GM20000 (cell line): ENCODE data around the gene SLC2A1.

ENCODE experiments used
- DNase-seq: peaks from one replicate; pipeline ENCODE4 v3.0.0; 2012; ENCODE audit warnings: low spot score
- CTCF ChIP-seq: IDR thresholded peaks from 2 replicates; pipeline ENCODE4 v1.5.1; 2012; ENCODE audit warnings: mild to moderate bottlenecking, control low read depth; ENCODE audit errors: extremely low read depth, missing control alignments

Gene SLC2A1

GRCh38 chr1:42944246-42944928, 14.3 kb downstream of the SLC2A1 start:
- no peak for DNase-seq
- TF ChIP-seq CTCF = no peak

DNA sequence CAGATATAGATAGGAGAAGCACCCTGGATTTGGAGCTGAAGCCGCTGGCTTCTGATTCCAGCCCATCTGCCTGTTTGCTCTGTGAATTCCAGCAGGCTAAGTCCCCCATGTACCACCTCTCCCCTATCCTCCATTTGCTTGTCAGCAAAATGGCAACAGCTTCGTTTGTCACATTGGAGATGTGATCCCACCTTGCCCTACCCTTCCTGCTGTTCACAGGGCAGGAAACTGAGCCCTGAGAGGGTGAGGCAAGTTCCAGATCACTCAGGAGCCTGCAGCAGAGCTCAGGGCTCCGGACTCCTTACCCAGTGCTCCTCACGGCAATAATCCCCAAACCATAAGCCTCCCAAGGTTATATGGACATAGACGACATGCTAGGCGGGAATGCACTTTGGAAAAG, 14.9 kb downstream of the SLC2A1 start:
- no peak for TF ChIP-seq CTCF

DNA sequence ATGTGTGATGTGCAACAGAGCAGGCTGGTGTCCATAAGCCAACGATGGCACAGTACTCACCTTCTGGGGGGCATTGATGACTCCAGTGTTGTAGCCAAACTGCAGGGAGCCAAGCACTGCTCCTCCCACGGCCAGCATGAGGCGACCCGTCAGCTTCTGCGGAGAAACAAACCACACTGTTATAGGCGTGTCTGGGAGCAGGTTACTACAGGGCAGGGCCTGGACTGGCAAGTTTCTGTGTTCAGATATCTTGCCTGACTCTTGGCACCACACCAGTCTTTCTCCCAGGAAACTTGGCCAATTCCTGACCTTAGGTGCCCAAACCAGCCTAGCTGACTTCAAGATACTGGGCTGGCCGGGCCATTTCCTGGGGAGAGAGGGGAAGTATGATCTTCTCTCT, 15.5 kb downstream of the SLC2A1 start:
- TF ChIP-seq CTCF = no peak
- DNase-seq = no peak

More for the DNA sequence above, 14.9 kb downstream of the SLC2A1 start:
- DNase-seq = no peak

DNA sequence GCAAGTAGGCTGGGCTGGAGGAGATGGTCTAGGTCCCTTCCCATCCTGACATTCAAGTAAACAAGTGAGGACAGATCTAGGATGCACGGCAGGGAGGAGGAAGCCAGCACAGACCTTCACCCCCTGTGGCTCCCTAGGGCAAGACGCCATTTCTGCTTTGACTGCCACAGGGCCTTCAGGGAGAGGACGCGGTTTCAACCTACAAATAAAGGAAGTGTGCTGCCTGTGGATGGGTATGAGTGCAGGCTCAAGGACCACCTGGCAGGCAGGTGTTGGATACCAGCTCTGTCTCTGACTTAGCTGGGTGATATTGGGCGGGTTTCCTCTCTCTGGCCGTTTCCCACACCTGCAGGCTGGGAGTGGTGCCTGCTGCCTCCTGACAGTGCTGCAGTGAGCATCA, 16.2 kb downstream of the SLC2A1 start:
- no peak for TF ChIP-seq CTCF
- no peak for DNase-seq

DNA sequence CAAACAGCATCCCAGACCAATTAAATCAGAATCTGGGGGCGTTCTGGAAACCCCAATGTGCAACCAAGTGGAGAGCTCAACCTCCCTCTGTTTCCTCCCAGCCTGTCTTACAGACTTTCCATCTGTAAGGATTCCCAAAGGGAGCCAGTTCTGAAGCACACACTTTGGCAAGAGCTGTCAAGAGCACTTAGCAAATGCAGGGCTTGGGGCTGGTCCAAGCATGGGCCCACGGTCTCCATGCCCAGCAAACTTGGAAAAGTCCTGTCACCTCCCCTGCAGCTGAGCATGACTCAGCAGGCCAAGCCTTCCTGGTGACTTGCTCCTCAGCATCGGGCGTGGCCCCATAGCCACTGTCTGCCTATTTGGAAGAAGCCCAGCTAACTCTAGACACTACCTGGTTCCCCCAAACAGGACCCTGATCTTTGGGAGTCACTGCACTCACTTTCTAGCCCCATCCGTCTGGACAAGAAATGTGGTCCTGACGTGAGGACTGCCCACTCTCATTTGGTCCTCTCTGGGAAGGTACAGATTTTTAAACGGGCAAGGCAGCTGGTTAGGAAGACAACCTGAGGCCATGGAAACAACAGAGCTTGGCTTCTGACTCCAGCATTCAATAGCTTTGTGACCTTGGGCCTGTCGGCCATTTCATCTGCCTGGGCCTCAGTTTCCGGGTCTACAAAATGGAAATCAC, 16.9 kb downstream of the SLC2A1 start:
- TF ChIP-seq CTCF = no peak
- DNase-seq = no peak

GRCh38 chr1:42940851-42941639, 17.6 kb downstream of the SLC2A1 start:
- no peak for DNase-seq

More at GRCh38 chr1:42940851-42941639, 17.6 kb downstream of the SLC2A1 start:
- no peak for TF ChIP-seq CTCF
